ENCODE results near the gene B3GNT5.

DNA sequence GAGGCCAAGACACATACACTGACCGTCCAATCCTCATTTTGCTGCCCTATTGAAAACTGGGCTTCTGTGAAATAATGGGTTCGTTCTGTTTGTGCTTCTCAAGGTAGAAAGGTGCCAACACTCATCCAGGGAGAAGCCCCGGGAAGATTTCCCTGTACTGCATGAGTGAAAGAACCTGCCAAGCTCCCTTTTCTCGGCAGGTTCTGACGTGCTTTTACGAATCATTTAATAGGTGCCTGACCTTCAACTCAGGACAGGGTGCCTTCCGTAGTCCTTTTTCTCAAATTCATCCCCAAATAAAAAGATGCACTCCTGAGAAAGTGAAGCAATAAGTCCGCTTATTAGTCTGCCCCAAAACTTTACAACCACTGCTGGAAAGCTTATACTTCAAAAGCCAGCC, 64.2 kb downstream of the B3GNT5 start:
- TF ChIP-seq ESRRA (IDR thresholded peaks at IDR 0.05; ENCODE audit: low read length) (no peak), ASH2L (IDR thresholded peaks at IDR 0.05; ENCODE audit: borderline replicate concordance, low read depth) (no peak), HDAC6 (IDR thresholded peaks at IDR 0.05; ENCODE audit: unreplicated experiment) (no peak), SMC3 (IDR thresholded peaks at IDR 0.05; ENCODE audit: borderline replicate concordance, low read length) (no peak), POLR2AphosphoS5 (IDR thresholded peaks at IDR 0.05; ENCODE audit: low read length) (no peak), USF2 (IDR thresholded peaks at IDR 0.05; ENCODE audit: borderline replicate concordance, low read depth, low read length) (no peak), GABPA (IDR thresholded peaks at IDR 0.05; ENCODE audit: low read depth) (no peak), ATF3 (IDR thresholded peaks at IDR 0.05; ENCODE audit: borderline replicate concordance, extremely low read depth, low read depth, low read length) (no peak)
- TF ChIP-seq, protein P1, sequence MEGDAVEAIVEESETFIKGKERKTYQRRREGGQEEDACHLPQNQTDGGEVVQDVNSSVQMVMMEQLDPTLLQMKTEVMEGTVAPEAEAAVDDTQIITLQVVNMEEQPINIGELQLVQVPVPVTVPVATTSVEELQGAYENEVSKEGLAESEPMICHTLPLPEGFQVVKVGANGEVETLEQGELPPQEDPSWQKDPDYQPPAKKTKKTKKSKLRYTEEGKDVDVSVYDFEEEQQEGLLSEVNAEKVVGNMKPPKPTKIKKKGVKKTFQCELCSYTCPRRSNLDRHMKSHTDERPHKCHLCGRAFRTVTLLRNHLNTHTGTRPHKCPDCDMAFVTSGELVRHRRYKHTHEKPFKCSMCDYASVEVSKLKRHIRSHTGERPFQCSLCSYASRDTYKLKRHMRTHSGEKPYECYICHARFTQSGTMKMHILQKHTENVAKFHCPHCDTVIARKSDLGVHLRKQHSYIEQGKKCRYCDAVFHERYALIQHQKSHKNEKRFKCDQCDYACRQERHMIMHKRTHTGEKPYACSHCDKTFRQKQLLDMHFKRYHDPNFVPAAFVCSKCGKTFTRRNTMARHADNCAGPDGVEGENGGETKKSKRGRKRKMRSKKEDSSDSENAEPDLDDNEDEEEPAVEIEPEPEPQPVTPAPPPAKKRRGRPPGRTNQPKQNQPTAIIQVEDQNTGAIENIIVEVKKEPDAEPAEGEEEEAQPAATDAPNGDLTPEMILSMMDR (IDR thresholded peaks at IDR 0.05 in 2 of 3, conservative IDR thresholded peaks at IDR 0.05 in 1 of 3; ENCODE audit: control insufficient read depth in 2 of 3, extremely low read depth in 1 of 3, insufficient read depth in 1 of 3, low read depth in 3 of 3, low read length in 3 of 3): no peak
